Measurements from ENCODE around the gene TBX4.

- TF ChIP-seq TAF1 (IDR thresholded peaks at IDR 0.05; ENCODE audit: borderline replicate concordance, low read depth, low read length): no peak
- no peak for TF ChIP-seq POLR2A (IDR thresholded peaks at IDR 0.05; ENCODE audit: low read depth, low read length)
Measured at GRCh38 chr17:61531223-61531622, 79.0 kb downstream of the TBX4 start.
